Stimulated activated CD8-positive, alpha-beta memory T cell treated with anti-CD3 and anti-CD28 coated beads, Interleukin-15, amount 100 ng/mL, for 4 hours (primary cell): ENCODE results near the gene AMPH.
A peak's percentile ranks its signal among the peaks of the same experiment; 100 is the strongest.
"Not testable (repeated sequence)": the region's sequence is repeated elsewhere in the genome, so short reads cannot be mapped to it uniquely, and the experiment has no call there.

Experiments used
- DNase-seq, 2 donors: peaks; one replicate each; pipeline ENCODE4 v3.0.0-alpha.2; 2020; ENCODE audit warnings: low read depth in 2 of 2

AMPH gene

GRCh38 chr7:38350777-38351176 is 280.4 kb downstream of the AMPH start:
- DNase-seq, result not testable (repeated sequence)

- peak in 1 of 2 donors; percentile 50 for DNase-seq
Measured at GRCh38 chr7:38349869-38350583, 281.1 kb downstream of the AMPH start.

GRCh38 chr7:38349126-38349795 is 281.9 kb downstream of the AMPH start:
- not testable (repeated sequence) for DNase-seq

GRCh38 chr7:38345299-38346172 is 285.6 kb downstream of the AMPH start:
- DNase-seq, result not testable (repeated sequence)

- not testable (repeated sequence) for DNase-seq
Measured at GRCh38 chr7:38344741-38345140, 286.4 kb downstream of the AMPH start.

GRCh38 chr7:38342135-38342534 is 289.0 kb downstream of the AMPH start:
- not testable (repeated sequence) for DNase-seq

DNA sequence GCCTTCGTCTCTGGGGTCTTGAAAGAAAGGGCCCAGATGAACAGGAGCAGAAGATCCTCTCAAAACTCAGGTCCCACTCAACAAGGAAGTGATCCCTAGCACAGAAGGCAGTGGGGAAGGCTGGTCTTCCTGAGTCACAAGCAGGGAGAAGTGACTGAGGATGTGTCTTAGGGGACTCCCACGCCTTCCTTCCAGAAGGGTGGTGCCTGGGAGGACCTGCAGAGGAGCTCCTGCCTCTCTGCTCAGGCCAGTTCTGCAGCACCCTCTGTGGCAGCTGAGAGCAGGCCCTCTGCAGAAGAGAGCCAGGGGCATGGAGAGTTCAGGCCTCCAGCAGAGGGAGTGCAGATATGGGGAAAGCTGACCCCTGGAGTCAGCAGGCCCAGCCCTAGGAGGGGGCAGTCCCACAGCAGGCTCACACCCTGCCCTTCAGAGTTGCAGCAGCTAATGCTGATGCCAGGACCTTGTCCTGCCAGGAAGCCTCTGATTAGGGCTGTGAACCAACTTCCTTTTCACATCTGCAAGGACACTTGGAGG is 289.9 kb downstream of the AMPH start:
- not testable (repeated sequence) for DNase-seq

DNA sequence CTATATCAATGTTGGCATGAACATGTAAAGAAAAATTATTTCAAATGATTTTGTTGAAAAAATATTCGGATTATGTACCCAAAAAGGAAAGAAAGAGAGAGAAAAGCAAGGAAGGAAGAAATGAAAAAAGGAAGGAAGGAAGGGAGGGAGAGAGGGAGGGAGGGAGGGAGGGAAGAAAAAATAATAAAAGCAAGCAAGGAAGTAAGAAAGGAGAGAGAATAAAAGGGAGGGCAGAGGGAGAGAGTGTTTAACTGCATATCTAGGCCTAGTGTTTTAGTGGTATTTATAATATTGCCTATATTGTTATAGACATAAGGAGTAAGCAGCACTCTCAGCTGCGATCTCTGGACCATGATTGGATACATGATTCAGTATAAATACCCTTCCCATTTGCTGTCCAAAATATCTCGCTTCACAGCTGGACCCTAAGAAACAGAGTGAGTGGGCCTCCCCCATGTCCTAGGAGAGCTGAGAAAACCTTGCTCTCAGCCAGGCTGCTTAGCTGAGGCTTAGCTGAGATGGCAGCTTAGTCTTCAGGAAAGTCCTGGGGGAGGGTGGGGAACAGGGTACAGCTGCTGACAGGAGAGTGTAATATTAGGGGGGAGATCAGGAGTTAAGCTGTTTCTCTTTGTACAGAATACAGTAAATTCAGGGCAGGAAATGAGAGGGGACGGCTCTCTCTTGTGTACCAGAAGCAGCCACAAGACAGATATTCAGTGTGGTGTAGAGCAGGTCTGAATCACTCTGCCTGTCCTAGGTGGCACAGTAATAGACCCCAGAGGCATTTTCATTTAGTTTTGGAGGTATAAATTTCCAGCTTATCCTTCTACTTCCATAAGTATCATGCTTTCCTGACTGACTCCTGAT is 291.0 kb downstream of the AMPH start:
- no peak for DNase-seq

DNA sequence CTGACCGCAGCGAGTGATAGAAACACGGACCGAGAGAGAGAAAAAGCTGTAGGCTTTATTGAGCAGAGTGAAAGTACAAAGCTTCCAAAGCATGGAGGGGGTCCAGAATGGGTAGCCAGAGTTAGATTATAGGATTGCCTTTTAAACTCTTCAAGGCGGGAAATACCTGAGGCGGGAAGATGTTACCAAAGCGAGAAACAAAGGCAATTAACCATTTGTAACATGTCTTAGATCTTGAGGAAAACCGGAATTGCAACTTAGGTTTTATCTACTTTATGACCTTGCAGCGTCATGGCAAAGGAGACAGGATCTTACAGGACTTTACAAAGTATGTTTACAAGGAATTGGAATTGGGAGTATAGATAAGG is 295.0 kb downstream of the AMPH start:
- DNase-seq, result not testable (repeated sequence)

- DNase-seq, result peak; percentile 62 to 69
Measured at GRCh38 chr7:38335492-38336147, 295.6 kb downstream of the AMPH start.

DNA sequence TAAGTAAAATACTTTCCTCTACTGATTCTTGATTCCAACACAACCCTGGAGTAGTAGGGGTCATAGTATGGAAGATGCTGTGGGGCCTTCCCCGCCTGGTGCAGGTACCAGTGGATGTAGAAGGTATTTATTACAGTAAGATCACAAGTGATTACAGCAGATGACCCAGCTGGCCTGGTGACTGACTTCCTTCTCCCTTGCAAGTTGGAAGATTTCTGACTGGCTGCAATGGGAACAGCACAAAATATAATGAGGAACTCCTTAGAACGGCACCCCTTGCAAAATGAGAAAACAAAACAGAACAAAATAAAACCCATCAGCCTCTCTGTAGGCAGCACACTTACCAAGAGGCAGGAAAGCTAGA is 296.1 kb downstream of the AMPH start:
- DNase-seq, result no peak

DNA sequence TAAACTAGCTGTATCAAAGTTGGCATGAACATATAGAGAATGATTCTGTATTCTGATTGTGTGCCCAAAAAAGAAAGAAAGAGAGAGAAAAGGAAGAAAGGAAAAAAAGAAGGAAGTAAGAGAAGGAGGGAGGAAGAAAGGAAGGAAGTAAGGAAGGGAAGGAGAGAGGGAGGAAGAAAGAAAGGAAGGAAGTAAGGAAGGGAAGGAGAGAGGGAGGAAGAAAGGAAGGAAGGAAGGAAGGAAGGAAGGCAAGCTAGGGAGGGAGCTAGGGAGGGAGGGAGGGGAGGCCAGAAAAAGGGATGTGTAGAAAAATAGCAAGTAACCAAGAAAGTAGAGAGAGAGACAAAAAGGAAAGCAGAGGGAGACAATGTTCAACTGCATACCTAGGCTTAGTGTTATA is 297.0 kb downstream of the AMPH start:
- no peak for DNase-seq
